Stimulated activated CD8-positive, alpha-beta memory T cell treated with anti-CD3 and anti-CD28 coated beads, Interleukin-7, amount 100 ng/mL, for 24 hours (primary cell): ENCODE measurements around the gene KCNJ1.

ENCODE experiments used
- DNase-seq: peaks from one replicate; pipeline ENCODE4 v3.0.0-alpha.2; 2020; ENCODE audit warnings: low read depth

Gene KCNJ1

GRCh38 chr11:128901653-128902514 is 34.8 kb upstream of the KCNJ1 start:
- DNase-seq, result no peak

GRCh38 chr11:128900468-128900867 is 33.4 kb upstream of the KCNJ1 start:
- DNase-seq, result no peak

GRCh38 chr11:128898580-128899344 is 31.7 kb upstream of the KCNJ1 start:
- DNase-seq, result no peak

GRCh38 chr11:128897826-128898225 is 30.7 kb upstream of the KCNJ1 start:
- DNase-seq, result no peak

GRCh38 chr11:128896356-128896755 is 29.3 kb upstream of the KCNJ1 start:
- no peak for DNase-seq

- DNase-seq, result no peak
Observed at GRCh38 chr11:128895526-128895925, 28.4 kb upstream of the KCNJ1 start.

- DNase-seq, result no peak
Observed at GRCh38 chr11:128894685-128895084, 27.6 kb upstream of the KCNJ1 start.

- no peak for DNase-seq
Observed at GRCh38 chr11:128894286-128894681, 27.2 kb upstream of the KCNJ1 start.

GRCh38 chr11:128893578-128894285 is 26.6 kb upstream of the KCNJ1 start:
- DNase-seq, result no peak

GRCh38 chr11:128892866-128893565 is 25.9 kb upstream of the KCNJ1 start:
- DNase-seq, result no peak

- DNase-seq, result no peak
Observed at GRCh38 chr11:128891913-128892398, 24.9 kb upstream of the KCNJ1 start.

GRCh38 chr11:128890543-128891368 is 23.7 kb upstream of the KCNJ1 start, which contains the start of gene KCNJ5:
KCNJ5 (plus strand) TSS chr11:128891356; CDS start chr11:128911274, 19,918 bp downstream.
- no peak for DNase-seq

- DNase-seq, result no peak
Observed at GRCh38 chr11:128890216-128890542, 23.1 kb upstream of the KCNJ1 start.

- no peak for DNase-seq
Observed at GRCh38 chr11:128889657-128890213, 22.6 kb upstream of the KCNJ1 start.

- no peak for DNase-seq
Observed at GRCh38 chr11:128888034-128888985, 21.2 kb upstream of the KCNJ1 start.

GRCh38 chr11:128886406-128887124 is 19.5 kb upstream of the KCNJ1 start:
- DNase-seq, result no peak

- no peak for DNase-seq
Observed at GRCh38 chr11:128884703-128885338, 17.7 kb upstream of the KCNJ1 start.

GRCh38 chr11:128884054-128884453 is 17.0 kb upstream of the KCNJ1 start:
- no peak for DNase-seq
